ENCODE measurements around the gene PARP9. TPM values are rescaled to one million over a fixed set of nuclear protein-coding genes. Genes with fewer than 3 reads are reported as not detected.

PARP9 gene
- total and polyA plus RNA-seq, 2 of the 13 experiments (the other 11 are each of a cell fraction or from before 2014, with no cell fraction given) = 6.5 to 10.6 TPM

- TF ChIP-seq ZNF382 (CRISPR knock-in tag; IDR thresholded peaks at IDR 0.05; ENCODE audit: borderline replicate concordance) (no peak), HNF4G (IDR thresholded peaks at IDR 0.05; ENCODE audit: borderline replicate concordance, low read depth, low read length) (no peak), HNF4G (CRISPR knock-in tag; IDR thresholded peaks at IDR 0.05; ENCODE audit: borderline replicate concordance, low read depth) (0 out of 2 replicates have a peak, but pooled peaks have one; percentile 26), IKZF1 (IDR thresholded peaks at IDR 0.05) (no peak), ZBTB42 (CRISPR knock-in tag; IDR thresholded peaks at IDR 0.05) (no peak), HMG20A (CRISPR knock-in tag; IDR thresholded peaks at IDR 0.05; ENCODE audit: borderline replicate concordance) (no peak), ATF1 (CRISPR knock-in tag; IDR thresholded peaks at IDR 0.05) (no peak), SOX6 (IDR thresholded peaks at IDR 0.05) (no peak), SOX6 (CRISPR knock-in tag; IDR thresholded peaks at IDR 0.05) (peak; percentile 52; the same call in 1 of the 2 replicates), FOXC1 (CRISPR knock-in tag; IDR thresholded peaks at IDR 0.05; ENCODE audit: borderline replicate concordance) (peak; percentile 94), RBM22 (optimal IDR thresholded peaks at IDR 0.05; ENCODE audit: low read length) (no peak), ZNF709 (CRISPR knock-in tag; IDR thresholded peaks at IDR 0.05) (peak; percentile 81; the same call in 1 of the 2 replicates), POLR2AphosphoS2 (IDR thresholded peaks at IDR 0.05; ENCODE audit: low read depth, low read length) (no peak)
- TF ChIP-seq, protein P1, sequence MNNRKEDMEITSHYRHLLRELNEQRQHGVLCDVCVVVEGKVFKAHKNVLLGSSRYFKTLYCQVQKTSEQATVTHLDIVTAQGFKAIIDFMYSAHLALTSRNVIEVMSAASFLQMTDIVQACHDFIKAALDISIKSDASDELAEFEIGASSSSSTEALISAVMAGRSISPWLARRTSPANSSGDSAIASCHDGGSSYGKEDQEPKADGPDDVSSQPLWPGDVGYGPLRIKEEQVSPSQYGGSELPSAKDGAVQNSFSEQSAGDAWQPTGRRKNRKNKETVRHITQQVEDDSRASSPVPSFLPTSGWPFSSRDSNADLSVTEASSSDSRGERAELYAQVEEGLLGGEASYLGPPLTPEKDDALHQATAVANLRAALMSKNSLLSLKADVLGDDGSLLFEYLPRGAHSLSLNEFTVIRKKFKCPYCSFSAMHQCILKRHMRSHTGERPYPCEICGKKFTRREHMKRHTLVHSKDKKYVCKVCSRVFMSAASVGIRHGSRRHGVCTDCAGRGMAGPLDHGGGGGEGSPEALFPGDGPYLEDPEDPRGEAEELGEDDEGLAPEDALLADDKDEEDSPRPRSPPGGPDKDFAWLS (CRISPR knock-in tag; IDR thresholded peaks at IDR 0.05; ENCODE audit: borderline replicate concordance) = no peak
- TF ChIP-seq, protein P2, sequence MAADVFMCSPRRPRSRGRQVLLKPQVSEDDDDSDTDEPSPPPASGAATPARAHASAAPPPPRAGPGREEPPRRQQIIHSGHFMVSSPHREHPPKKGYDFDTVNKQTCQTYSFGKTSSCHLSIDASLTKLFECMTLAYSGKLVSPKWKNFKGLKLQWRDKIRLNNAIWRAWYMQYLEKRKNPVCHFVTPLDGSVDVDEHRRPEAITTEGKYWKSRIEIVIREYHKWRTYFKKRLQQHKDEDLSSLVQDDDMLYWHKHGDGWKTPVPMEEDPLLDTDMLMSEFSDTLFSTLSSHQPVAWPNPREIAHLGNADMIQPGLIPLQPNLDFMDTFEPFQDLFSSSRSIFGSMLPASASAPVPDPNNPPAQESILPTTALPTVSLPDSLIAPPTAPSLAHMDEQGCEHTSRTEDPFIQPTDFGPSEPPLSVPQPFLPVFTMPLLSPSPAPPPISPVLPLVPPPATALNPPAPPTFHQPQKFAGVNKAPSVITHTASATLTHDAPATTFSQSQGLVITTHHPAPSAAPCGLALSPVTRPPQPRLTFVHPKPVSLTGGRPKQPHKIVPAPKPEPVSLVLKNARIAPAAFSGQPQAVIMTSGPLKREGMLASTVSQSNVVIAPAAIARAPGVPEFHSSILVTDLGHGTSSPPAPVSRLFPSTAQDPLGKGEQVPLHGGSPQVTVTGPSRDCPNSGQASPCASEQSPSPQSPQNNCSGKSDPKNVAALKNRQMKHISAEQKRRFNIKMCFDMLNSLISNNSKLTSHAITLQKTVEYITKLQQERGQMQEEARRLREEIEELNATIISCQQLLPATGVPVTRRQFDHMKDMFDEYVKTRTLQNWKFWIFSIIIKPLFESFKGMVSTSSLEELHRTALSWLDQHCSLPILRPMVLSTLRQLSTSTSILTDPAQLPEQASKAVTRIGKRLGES (CRISPR knock-in tag; IDR thresholded peaks at IDR 0.05; ENCODE audit: borderline replicate concordance) = no peak
- TF ChIP-seq, protein P3, sequence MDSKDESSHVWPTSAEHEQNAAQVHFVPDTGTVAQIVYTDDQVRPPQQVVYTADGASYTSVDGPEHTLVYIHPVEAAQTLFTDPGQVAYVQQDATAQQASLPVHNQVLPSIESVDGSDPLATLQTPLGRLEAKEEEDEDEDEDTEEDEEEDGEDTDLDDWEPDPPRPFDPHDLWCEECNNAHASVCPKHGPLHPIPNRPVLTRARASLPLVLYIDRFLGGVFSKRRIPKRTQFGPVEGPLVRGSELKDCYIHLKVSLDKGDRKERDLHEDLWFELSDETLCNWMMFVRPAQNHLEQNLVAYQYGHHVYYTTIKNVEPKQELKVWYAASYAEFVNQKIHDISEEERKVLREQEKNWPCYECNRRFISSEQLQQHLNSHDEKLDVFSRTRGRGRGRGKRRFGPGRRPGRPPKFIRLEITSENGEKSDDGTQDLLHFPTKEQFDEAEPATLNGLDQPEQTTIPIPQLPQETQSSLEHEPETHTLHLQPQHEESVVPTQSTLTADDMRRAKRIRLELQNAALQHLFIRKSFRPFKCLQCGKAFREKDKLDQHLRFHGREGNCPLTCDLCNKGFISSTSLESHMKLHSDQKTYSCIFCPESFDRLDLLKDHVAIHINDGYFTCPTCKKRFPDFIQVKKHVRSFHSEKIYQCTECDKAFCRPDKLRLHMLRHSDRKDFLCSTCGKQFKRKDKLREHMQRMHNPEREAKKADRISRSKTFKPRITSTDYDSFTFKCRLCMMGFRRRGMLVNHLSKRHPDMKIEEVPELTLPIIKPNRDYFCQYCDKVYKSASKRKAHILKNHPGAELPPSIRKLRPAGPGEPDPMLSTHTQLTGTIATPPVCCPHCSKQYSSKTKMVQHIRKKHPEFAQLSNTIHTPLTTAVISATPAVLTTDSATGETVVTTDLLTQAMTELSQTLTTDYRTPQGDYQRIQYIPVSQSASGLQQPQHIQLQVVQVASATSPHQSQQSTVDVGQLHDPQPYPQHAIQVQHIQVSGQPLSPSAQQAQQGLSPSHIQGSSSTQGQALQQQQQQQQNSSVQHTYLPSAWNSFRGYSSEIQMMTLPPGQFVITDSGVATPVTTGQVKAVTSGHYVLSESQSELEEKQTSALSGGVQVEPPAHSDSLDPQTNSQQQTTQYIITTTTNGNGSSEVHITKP (CRISPR knock-in tag; IDR thresholded peaks at IDR 0.05; ENCODE audit: low read depth) = no peak
- TF ChIP-seq, protein P4, sequence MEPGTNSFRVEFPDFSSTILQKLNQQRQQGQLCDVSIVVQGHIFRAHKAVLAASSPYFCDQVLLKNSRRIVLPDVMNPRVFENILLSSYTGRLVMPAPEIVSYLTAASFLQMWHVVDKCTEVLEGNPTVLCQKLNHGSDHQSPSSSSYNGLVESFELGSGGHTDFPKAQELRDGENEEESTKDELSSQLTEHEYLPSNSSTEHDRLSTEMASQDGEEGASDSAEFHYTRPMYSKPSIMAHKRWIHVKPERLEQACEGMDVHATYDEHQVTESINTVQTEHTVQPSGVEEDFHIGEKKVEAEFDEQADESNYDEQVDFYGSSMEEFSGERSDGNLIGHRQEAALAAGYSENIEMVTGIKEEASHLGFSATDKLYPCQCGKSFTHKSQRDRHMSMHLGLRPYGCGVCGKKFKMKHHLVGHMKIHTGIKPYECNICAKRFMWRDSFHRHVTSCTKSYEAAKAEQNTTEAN (CRISPR knock-in tag; conservative IDR thresholded peaks at IDR 0.05) = no peak
- TF ChIP-seq, protein P5, sequence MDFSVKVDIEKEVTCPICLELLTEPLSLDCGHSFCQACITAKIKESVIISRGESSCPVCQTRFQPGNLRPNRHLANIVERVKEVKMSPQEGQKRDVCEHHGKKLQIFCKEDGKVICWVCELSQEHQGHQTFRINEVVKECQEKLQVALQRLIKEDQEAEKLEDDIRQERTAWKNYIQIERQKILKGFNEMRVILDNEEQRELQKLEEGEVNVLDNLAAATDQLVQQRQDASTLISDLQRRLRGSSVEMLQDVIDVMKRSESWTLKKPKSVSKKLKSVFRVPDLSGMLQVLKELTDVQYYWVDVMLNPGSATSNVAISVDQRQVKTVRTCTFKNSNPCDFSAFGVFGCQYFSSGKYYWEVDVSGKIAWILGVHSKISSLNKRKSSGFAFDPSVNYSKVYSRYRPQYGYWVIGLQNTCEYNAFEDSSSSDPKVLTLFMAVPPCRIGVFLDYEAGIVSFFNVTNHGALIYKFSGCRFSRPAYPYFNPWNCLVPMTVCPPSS (IDR thresholded peaks at IDR 0.05) = no peak
These were observed 49.7 kb downstream of the PARP9 start, which contains the start of gene KPNA1 (continued) for GRCh38 chr3:122514123-122515019.
